ENCODE data around the gene GYG2. TPM values are rescaled to one million over a fixed set of nuclear protein-coding genes. Genes with fewer than 3 reads are reported as not detected.
"Not testable (repeated sequence)": the region's sequence is repeated elsewhere in the genome, so short reads cannot be mapped to it uniquely, and the experiment has no call there.

The GYG2 gene
- total RNA-seq, 1 donor from 2014 or later = 0.53 TPM

DNA sequence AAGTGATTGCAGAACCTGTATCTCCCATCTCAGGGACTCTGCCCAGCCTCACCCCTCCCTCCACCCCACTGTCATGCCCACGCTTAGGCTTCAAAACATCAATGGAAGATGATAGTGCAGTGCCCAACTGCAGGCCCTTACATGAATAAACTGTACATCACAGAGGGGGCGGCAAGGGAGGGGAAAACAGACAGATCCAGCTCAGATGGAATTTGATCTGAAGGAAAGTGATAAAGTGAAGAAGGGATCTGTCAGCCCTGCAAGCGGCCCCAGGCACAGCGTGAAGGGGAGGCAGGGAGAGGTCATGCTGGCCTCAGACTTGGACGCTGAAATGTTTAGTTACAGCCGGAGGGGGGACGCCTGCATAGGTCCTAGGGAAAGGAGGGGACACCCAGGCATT lies 38.5 kb downstream of the GYG2 start:
- no peak for DNase-seq (ENCODE audit: extremely low read depth, low read depth, low spot score)

DNA sequence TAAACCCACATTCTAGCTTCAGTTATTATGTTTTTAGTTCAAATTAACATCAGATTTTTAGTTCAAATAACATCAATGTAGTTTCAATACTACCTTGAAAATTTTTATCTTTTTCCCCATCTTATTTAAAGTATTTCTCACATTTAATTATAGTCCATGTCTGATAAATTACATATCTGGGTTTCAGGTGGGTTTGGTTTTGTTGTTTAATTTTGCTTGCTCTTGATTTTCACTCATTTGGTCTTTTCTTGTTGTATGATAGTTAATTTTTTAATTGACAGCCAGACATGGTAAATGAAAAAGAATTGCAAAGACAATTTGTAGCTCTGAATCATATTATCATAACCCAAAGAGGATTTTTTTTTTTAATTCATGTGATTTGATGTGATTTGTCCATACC lies 41.9 kb downstream of the GYG2 start:
- no peak for DNase-seq (ENCODE audit: extremely low read depth, low read depth, low spot score)

DNA sequence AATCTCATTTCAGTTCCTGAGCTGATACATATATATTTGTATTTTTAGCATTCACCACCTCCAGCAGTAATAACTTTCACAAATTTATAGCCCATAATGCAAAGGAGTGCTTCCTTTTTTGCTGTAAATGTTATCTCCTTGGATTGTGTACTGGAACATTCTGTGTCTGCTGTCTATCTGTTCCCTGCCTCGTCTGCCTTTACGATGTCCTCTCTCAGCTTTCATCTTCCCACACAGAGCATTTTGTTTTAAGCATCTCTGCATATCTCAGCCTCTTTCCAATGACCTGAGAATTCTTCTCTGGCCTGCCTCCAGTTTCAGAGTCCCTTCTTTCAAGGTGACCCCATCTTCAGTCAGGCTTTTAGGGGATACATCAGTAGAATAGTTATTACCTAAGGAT lies 43.1 kb downstream of the GYG2 start:
- no peak for DNase-seq (ENCODE audit: extremely low read depth, low read depth, low spot score)

DNA sequence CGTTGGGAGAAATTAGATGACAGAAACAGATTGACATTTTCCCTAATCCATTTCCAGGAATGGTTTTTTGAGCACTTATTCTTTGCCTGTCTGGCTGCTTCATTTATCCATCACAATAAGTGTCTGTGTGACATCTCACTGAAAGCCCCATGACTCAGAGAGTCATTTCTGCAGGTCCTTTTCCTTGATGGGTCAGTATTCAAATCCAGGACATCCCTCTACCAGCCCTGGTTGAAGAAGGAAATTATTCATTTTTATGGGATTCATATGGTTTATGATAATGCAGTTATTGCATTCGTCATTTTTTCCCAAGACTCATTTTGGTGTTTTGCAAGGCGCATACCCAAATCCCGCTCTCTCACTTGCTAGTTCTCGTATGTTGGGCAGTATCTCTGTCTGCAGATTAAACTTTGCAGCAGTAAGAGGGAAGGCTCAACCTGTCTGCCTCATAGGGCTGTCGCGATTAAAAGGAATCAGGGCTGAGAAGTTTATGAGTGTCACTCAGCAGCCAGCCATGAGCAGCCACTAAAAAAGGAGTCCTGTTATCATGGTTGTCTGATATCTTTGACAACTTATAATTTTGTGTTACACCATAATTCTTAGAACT lies 44.0 kb downstream of the GYG2 start:
- DNase-seq (ENCODE audit: extremely low read depth, low read depth, low spot score) = no peak

DNA sequence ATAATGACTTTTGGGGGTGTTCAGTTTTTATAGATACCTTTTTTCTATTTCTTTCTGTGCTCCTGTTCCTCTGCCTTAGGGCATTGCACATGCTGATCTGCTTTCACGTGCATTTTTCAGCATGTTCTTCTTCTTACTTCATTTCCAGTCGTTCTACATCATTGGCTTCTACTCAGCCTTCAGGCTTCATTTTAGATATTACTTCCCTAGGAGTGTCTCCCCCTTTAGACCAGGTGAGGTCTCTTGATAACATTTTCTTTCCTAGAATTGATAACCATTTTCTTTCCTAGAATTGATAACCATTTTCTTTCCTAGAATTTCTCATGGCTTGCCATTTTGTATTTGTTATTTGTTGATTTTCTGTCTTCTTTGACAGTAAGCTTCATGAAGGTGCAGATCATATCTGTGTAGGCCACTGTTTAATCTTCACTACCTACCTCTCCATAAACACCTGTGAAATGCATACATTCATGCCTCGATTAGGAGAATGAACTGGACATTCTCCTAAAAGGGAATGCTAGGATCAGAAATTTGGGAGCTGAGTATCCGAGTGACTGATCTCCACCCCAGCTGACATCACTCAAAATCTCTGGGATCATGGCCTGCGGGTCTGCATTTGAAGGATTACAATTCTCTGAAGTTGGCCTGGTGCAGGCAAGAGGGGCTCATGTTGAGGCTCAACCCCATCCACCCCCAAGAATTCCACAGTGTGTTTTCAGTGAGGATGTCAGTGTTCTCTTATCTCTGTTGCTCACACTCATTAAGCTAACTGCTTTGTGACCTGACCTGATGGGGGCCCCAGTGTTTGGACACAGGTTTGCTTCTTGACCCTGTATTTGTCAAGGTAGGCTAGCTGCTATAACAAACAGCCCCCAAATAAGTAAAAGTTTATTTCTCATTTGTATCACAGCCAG lies 45.7 kb downstream of the GYG2 start:
- DNase-seq (ENCODE audit: extremely low read depth, low read depth, low spot score) = no peak

DNA sequence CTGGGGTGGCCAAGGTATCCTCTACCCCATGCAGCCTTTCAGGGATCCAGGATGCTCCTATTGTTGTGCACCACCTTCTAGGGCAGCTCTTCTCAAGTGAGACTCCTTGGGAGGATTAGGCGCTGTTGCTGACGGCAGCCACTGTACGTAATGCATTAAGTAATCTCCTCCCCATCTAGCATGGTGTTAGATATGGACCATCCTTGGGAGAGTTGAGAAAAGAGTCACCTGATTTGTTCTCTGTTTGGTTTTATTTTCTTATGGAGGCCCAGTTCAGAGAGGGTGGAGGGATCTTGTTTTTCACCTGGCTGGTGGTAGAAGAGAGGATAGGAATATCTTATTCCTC lies 46.4 kb downstream of the GYG2 start:
- DNase-seq (ENCODE audit: extremely low read depth, low read depth, low spot score) = no peak

DNA sequence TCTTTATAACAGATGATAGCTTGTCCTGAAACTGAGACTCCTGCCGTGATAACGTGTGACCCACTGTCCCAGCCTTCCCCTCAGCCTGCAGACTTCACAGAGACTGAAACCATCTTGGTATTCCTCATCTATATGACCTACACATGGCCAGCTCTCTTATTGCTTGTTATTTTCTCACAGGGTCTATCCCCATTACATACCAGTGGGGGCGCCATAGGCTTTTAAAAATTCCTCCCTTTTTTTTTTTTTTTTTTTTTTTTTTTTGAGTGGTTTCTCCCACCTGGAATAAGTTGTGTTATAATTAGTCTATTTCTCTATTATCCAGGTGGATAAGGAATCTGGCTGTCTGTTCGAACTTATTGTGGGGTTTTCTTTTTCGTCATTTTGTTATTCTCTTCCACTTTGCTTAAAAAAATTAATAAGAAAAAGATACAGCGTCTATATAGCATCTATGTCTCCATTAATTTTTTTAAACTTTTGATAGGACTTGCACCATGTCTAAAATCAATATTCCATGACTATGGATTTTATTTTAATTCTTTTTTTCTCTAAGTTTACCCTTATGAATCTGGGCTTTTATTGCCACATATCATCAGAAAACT lies 47.2 kb downstream of the GYG2 start:
- no peak for DNase-seq (ENCODE audit: extremely low read depth, low read depth, low spot score)

DNA sequence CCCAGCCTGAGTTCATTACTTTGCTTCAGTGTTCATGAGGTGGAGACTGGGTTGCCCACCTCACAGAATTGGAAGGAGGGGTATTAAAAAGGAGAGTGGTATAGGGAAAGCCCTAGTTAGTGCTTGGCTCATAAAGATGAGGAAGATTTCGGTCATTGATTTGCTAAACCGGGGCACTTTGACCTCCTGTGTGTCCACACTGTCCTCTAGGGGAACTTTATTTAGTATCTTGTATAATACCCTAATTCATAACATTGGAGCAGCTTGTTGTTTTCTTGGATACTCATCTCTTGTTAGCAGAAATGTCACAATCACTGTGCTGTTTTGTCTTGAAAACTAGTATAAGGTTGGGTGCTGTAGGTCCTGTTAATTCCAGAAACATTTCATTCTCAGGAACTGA lies 49.8 kb downstream of the GYG2 start:
- no peak for DNase-seq (ENCODE audit: extremely low read depth, low read depth, low spot score)

DNA sequence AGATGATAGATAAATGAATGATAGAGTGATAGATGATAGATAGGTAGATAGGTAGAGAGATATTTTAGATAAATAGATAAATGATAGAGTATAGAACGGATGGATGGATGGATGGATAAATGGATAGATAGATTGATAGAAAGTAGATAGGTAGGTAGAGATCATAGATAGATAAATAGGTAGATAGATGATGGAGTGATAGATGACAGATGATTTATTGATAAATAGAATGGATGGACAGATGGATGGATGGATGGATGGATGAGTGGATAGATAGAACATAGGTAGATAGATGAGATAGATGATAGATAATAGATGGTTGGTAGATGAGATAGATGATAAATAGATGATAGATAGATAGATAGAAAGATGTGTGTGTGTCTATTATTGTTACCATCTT lies 50.9 kb downstream of the GYG2 start:
- DNase-seq (ENCODE audit: extremely low read depth, low read depth, low spot score) = no peak

DNA sequence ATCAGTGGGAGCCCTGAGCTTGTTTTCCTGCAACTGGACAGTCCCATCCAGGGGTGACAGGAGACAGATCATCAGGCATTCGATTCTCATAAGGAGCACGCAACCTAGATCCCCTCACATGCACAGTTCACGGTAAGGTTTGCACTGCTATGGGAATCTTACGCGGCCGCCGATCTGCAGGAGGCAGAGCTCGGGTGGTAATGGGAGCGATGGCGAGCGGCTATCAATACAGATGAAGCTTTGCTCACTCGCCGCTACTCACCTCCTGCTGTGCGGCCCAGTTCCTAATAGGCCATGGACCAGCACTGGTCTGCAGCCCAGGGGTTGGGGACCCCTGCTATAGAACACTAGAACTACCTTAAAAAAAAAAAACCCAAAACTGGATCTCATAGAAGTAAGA lies 55.0 kb downstream of the GYG2 start:
- DNase-seq (ENCODE audit: extremely low read depth, low read depth, low spot score) = no peak

DNA sequence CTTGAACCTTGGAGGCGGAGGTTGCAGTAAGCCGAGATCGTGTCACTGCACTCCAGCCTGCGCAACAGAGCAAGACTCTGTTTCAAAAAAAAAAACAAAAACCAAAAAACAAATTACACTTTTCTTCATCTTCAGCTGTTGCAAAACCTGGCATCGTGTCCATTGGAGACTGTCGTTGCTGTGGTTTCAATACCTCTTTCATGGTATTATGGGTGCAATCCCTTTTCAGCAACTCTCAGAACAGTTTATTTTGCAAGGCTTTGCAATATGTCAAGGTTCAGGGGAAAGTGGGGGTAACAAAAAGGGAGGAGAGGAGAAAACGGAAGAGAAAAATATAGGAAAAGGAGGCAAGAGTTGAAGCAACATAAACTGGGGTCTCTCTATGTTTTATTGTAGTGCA lies 59.6 kb downstream of the GYG2 start:
- DNase-seq (ENCODE audit: extremely low read depth, low read depth, low spot score) = no peak

DNA sequence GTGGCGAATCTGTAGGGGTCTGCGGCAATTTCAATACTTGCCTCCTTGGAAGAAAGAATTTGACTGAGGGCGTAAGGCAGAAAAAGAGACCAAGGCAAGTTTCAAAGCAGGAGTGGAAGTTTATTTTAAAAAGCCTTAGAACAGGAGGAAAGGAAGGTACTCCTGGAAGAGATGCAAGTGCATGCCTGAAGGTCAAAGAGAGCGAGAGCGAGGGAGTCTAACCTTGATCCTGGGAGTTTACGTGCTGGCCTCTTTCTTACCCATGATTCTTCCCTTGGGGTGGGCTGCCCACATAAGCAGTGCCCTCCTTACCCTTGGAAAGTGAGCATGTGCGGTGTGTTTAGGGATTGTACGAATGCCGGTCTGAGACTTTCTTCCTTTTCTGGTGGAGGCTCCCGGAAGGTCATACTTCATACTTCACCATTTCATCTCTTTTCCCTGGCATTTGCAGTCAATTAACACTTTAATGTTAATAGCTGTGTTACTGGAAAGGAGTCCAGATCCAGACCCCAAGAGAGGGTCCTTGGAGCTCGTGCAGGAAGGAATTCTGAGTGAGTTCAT lies 60.4 kb downstream of the GYG2 start:
- no peak for DNase-seq (ENCODE audit: extremely low read depth, low read depth, low spot score)

DNA sequence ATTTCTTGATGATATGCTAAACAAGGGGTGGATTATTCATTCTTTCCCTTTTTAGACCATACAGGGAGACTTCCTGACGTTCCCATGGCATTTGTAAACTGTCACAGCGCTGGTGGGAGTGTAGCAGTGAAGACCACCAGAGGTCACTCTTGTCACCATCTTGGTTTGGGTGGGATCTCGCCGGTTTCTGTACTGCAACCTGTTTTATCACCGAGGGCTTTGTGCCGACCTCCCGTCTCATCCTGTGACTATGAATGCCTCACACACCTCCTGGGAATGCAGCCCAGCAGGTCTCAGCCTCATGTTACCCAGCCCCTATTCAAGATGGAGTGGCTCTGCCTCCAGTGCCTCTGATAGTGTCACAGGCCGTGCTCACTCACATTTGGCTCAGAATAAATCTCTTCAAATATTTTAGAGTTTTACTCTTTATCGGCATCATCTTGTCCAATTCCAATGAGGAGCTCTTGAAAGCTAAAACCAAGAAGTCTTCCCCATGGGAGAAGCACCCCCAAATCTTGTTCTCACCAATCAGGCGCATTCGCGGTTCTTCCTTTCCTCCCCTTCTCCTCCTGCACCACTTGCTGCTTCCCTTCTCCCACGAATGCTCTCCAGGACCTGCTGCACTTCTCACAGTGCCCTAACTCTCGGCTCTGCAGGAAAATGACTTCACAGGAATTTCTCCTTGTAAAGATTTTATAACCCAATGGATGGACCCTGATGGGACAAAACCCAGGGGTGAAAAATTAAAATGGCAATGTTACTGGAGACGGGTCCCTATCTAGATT lies 61.2 kb downstream of the GYG2 start:
- DNase-seq (ENCODE audit: extremely low read depth, low read depth, low spot score) = not testable (repeated sequence)

DNA sequence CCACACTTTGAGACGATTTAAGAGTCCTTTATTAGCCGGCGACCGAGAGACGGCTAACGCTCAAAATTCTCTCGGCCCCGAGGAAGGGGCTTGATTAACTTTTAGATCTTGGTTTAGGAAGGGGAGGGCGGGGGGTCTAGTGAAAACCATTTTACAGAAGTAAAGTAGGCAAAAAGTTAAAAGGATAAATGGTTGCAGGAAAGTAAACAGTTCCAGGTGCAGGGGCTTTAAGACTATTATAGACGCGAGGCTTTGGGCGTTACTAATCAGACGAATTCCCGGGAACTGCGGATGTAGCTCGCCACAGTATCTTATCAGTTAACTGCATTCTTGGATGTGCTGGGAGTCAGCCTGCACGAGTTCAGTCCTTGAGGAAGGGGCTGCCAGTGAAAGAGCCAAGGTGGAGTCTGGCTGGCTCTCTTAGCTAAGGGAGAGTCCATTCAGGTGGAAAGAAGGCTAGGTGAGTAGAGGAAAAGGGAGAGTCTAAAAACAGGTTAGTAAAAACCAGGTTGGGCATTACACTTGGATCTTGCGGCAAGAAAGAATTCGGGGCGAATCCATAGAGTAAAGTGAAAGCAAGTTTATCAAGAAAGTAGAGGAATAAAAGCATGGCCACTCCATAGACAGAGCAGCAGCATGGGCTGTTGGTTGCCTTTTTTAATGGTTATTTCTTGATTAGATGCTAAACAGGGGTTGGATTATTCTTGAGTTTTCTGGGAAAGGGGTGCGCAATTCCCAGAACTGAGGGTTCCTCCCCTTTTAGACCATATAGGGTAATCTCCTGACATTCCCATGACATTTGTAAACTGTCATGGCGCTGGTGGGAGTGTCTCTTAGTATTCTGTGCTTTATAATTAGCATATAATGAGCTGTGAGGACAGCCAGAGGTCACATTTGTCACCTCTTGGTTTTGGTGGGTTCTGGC lies 62.1 kb downstream of the GYG2 start:
- DNase-seq (ENCODE audit: extremely low read depth, low read depth, low spot score) = not testable (repeated sequence)

DNA sequence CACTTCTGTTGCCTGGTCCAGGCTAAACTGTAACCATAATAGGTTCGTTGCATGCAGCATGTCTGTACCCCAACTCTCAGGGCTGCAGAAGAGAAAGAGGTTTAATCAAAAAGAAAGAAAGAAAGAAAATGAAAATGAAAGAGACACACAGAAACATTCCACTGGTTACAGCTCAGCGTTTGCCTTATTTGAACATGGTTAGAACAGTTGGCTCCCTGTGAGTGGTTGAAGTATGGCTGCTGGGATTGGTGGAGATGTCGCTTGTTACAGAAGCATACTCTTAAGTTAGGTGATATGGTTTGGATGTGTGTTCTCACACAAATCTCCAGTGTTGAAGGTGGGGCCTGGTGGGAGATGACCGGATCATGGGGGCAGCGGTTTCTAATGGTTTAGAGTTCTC lies 64.1 kb downstream of the GYG2 start:
- no peak for DNase-seq (ENCODE audit: extremely low read depth, low read depth, low spot score)

DNA sequence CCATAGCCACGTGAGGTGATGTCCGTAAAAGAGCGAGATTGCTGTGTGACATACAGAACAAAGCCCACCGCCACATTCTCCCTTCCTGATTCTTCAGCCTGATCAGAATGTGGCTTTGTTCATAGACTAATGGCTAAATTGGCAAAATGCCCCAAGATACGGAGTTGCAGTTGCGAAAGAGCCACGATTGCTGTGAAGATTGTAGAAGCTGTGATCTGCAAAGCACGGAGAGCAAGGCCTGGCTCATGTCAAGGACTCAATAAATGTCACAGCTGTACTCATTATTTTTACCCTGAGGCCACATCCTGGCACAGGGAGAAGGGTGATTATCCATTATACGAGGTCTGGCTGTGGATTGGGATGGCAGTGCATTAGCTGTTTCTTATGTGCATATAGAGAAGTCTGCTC lies 66.2 kb downstream of the GYG2 start:
- DNase-seq (ENCODE audit: extremely low read depth, low read depth, low spot score) = no peak

DNA sequence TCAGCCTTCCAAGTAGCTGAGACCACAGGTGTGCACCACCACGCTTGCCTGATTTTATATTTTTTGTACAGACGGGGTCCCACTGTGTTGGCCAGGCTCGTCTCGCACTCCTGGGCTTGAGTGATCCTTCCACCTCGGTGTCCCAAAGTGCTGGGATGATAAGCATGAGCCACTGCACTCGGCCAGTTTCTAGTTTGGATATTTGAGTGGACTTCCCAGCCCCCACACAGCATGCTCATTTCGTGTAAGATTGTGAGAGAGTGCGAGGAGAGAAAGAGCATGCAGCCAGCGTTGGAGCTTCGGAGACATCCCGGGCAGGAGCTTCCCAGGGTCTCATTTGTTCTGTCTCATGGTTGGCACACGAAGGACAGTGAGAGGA lies 68.6 kb downstream of the GYG2 start:
- DNase-seq (ENCODE audit: extremely low read depth, low read depth, low spot score) = no peak

DNA sequence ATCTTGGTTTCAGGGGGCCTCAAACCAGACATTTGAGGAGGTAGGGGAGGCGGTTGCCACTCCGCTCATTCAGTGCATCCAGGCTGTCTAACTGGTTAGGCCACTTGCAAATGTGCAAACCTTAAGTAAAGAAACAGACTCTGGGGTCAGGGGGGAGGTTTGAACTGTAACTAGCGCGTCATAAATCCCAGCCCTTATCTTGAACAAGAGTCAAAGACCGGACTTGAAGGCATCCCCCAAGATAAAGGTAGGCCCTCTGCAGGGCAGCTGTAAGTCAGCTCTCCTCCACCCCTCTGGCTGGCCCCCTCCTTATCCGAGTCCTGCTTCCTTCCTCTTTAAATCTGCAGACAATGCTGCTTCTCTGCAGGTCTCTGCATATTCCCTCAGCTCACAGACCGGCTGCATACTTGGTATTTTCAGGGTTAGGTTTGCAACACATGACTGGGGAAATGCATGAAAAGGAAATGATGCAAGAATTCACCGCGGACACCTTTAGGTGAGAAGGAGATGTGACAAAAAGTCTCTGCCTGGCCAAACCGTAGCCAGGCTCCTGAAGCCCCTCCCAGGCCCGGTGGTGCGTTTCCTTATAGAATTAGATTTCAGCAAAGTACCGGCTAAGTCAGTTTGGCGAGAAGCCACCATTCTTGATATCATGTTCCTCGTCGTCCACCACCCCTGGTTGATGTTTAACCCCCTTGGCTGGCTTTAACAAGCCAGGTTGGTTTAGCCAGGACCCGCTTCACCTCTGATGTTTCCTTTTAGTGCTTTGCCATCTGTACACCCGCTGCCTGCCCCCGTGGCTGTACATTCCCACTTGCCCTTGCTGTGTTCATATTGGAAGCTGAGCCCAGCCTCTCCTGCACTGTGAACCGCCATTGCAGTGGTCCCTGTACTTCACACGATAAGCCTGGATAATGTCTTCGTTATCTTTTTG lies 69.2 kb downstream of the GYG2 start:
- not testable (repeated sequence) for DNase-seq (ENCODE audit: extremely low read depth, low read depth, low spot score)

Data from glomerular endothelial cell (primary cell).